Measurements from ENCODE around the gene PCDHB11.
"Not testable (repeated sequence)": the region's sequence is repeated elsewhere in the genome, so short reads cannot be mapped to it uniquely, and the experiment has no call there.

PCDHB11 gene

GRCh38 chr5:141186897-141187512, 12.4 kb upstream of the PCDHB11 start, which contains the start of gene PCDHB9:
TSS of gene PCDHB9 (plus strand) at chr5:141187161. CDS start at chr5:141187319, 158 bp downstream.
- DNase-seq (ENCODE audit: low read depth), result no peak

- not testable (repeated sequence) for DNase-seq (ENCODE audit: low read depth)
These were observed 10.7 kb upstream of the PCDHB11 start for GRCh38 chr5:141188682-141189081.

GRCh38 chr5:141189131-141189530, 10.3 kb upstream of the PCDHB11 start:
- DNase-seq (ENCODE audit: low read depth), result not testable (repeated sequence)

- no peak for DNase-seq (ENCODE audit: low read depth)
These were observed 7.2 kb upstream of the PCDHB11 start, which contains the start of gene PCDHB10 for GRCh38 chr5:141192110-141192725. TSS of gene PCDHB10 (plus strand) at chr5:141192353. CDS start at chr5:141192553, 200 bp downstream.

- DNase-seq (ENCODE audit: low read depth), result not testable (repeated sequence)
These were observed 5.1 kb upstream of the PCDHB11 start for GRCh38 chr5:141194332-141194731.

GRCh38 chr5:141196363-141196762, 3.1 kb upstream of the PCDHB11 start:
- DNase-seq (ENCODE audit: low read depth), result no peak

- DNase-seq (ENCODE audit: low read depth), result not testable (repeated sequence)
These were observed 1.7 kb downstream of the PCDHB11 start for GRCh38 chr5:141201126-141201525.

- DNase-seq (ENCODE audit: low read depth), result not testable (repeated sequence)
These were observed 2.2 kb downstream of the PCDHB11 start for GRCh38 chr5:141201646-141202045.

- no peak for DNase-seq (ENCODE audit: low read depth)
These were observed 9.1 kb downstream of the PCDHB11 start, which contains the start of gene PCDHB12 for GRCh38 chr5:141208478-141208877. TSS of gene PCDHB12 (plus strand) at chr5:141208719. CDS start at chr5:141208908, 189 bp downstream.

- DNase-seq (ENCODE audit: low read depth), result not testable (repeated sequence)
These were observed 10.9 kb downstream of the PCDHB11 start for GRCh38 chr5:141210281-141210680.

- DNase-seq (ENCODE audit: low read depth), result not testable (repeated sequence)
These were observed 11.4 kb downstream of the PCDHB11 start for GRCh38 chr5:141210849-141211248.

GRCh38 chr5:141213656-141214339, 14.4 kb downstream of the PCDHB11 start, which contains the start of gene PCDHB13:
TSS of gene PCDHB13 (plus strand) at chr5:141213919. CDS start at chr5:141214124, 205 bp downstream.
- DNase-seq (ENCODE audit: low read depth), result not testable (repeated sequence)

- DNase-seq (ENCODE audit: low read depth), result not testable (repeated sequence)
These were observed 15.2 kb downstream of the PCDHB11 start for GRCh38 chr5:141214583-141214982.

- DNase-seq (ENCODE audit: low read depth), result not testable (repeated sequence)
These were observed 16.1 kb downstream of the PCDHB11 start for GRCh38 chr5:141215504-141215903.

- DNase-seq (ENCODE audit: low read depth), result not testable (repeated sequence)
These were observed 16.6 kb downstream of the PCDHB11 start for GRCh38 chr5:141216035-141216434.

GRCh38 chr5:141223112-141223783, 23.8 kb downstream of the PCDHB11 start, which contains the start of gene PCDHB14:
TSS of gene PCDHB14 (plus strand) at chr5:141223343. CDS start at chr5:141223506, 163 bp downstream.
- DNase-seq (ENCODE audit: low read depth), result peak; percentile 6

- DNase-seq (ENCODE audit: low read depth), result not testable (repeated sequence)
These were observed 25.4 kb downstream of the PCDHB11 start for GRCh38 chr5:141224844-141225243.

GRCh38 chr5:141225421-141225820, 26.0 kb downstream of the PCDHB11 start:
- DNase-seq (ENCODE audit: low read depth), result not testable (repeated sequence)

- DNase-seq (ENCODE audit: low read depth), result no peak
These were observed 34.8 kb downstream of the PCDHB11 start for GRCh38 chr5:141234109-141234667.

- DNase-seq (ENCODE audit: low read depth), result not testable (repeated sequence)
These were observed 36.5 kb downstream of the PCDHB11 start for GRCh38 chr5:141235922-141236321.

- DNase-seq (ENCODE audit: low read depth), result no peak
These were observed 37.3 kb downstream of the PCDHB11 start for GRCh38 chr5:141236516-141237313.
